Right atrium auricular region (tissue), 2 donors: Measurements from ENCODE around the gene ULK4. TPM values are rescaled to one million over a fixed set of nuclear protein-coding genes. Genes with fewer than 3 reads are reported as not detected.

Experiments
- DNase-seq: peaks from one replicate; pipeline ENCODE4 v3.0.0-alpha.2; 2019; ENCODE audit warnings: low spot score
- H3K27ac ChIP-seq, 2 donors: fragments of 200-600 bp; sonication (generic); 1 replicate in 1 of 2; 2 replicates in 1 of 2; pipeline ENCODE4 v1.5.1; 2016 to 2019
- H3K27me3 ChIP-seq, 2 donors: fragments of 200-600 bp; sonication (generic); one replicate each; pipeline versions ENCODE4 v1.5.1 to v1.6.0; 2017 to 2019
- H3K36me3 ChIP-seq: fragments of 200-600 bp; sonication (generic); one replicate; pipeline ENCODE4 v1.5.1; 2016
- H3K4me1 ChIP-seq, 2 donors: fragments of 200-600 bp; sonication (generic); one replicate each; pipeline versions ENCODE4 v1.5.1 to v1.6.0; 2017 to 2019
- H3K4me3 ChIP-seq, 2 donors: fragments of 200-600 bp; sonication (generic); 1 replicate in 1 of 2; 2 replicates in 1 of 2; pipeline ENCODE4 v1.5.1; 2017 to 2019; ENCODE audit warnings: mild to moderate bottlenecking in 1 of 2, moderate library complexity in 1 of 2
- H3K9me3 ChIP-seq, 2 donors: fragments of 200-600 bp; sonication (generic); one replicate each; pipeline ENCODE4 v1.5.1; 2019
- CTCF ChIP-seq, 2 donors: fragments of 200-600 bp; sonication (generic); IDR thresholded peaks; one replicate each; pipeline ENCODE4 v1.5.1; 2019; ENCODE audit warnings: antibody characterized with exemption in 2 of 2
- total RNA-seq, 2 donors: library from RNA; depleted of rRNA; stranded (reverse); fragments of >200 nt; gene quantifications; one replicate each; pipeline ENCODE4 v1.1.0, GENCODE V29; 2016

The ULK4 gene
- total RNA-seq, 2 donors from 2014 or later = 7.1 to 10.1 TPM

GRCh38 chr3:41213588-41213987 is 748.3 kb downstream of the ULK4 start:
- Histone ChIP-seq H3K4me3 (no peak overlapping the region), H3K36me3 (no peaks in the 10 kb centered on the region), H3K9me3 (no peaks in the 10 kb centered on the region), H3K27me3 (no peaks in the 10 kb centered on the region), H3K4me1 (peaks cover 0 to 73% of the 10 kb centered on the region in 2 donors), H3K27ac (no peak overlapping the region)
- TF ChIP-seq CTCF (IDR thresholded peaks at IDR 0.05) = no peak
- no peak for DNase-seq

GRCh38 chr3:41212088-41212487 is 749.8 kb downstream of the ULK4 start:
- H3K4me3 ChIP-seq = no peak overlapping the region
- H3K27ac ChIP-seq = no peak overlapping the region
- no peaks in the 10 kb centered on the region for H3K36me3 ChIP-seq
- no peaks in the 10 kb centered on the region for H3K27me3 ChIP-seq
- H3K4me1 ChIP-seq = peaks cover 0 to 75% of the 10 kb centered on the region in 2 donors
- no peak for DNase-seq
- TF ChIP-seq CTCF (IDR thresholded peaks at IDR 0.05) = no peak
- no peaks in the 10 kb centered on the region for H3K9me3 ChIP-seq

GRCh38 chr3:41210966-41211365 is 750.9 kb downstream of the ULK4 start:
- Histone ChIP-seq H3K27ac (no peak overlapping the region), H3K4me1 (peaks cover 0 to 75% of the 10 kb centered on the region in 2 donors), H3K9me3 (no peaks in the 10 kb centered on the region), H3K36me3 (no peaks in the 10 kb centered on the region), H3K4me3 (no peak overlapping the region), H3K27me3 (no peaks in the 10 kb centered on the region)
- no peak for DNase-seq
- TF ChIP-seq CTCF (IDR thresholded peaks at IDR 0.05) = no peak

GRCh38 chr3:41209646-41210045 is 752.3 kb downstream of the ULK4 start:
- H3K27me3 ChIP-seq = no peaks in the 10 kb centered on the region
- no peak for TF ChIP-seq CTCF (IDR thresholded peaks at IDR 0.05)
- H3K36me3 ChIP-seq = no peaks in the 10 kb centered on the region
- no peak overlapping the region for H3K4me3 ChIP-seq
- peaks cover 0 to 77% of the 10 kb centered on the region in 2 donors for H3K4me1 ChIP-seq
- no peaks in the 10 kb centered on the region for H3K9me3 ChIP-seq
- no peak overlapping the region for H3K27ac ChIP-seq
- no peak for DNase-seq

GRCh38 chr3:41208507-41209220 is 753.2 kb downstream of the ULK4 start:
- Histone ChIP-seq H3K27ac (no peak overlapping the region), H3K9me3 (no peaks in the 10 kb centered on the region), H3K4me1 (peaks cover 0 to 77% of the 10 kb centered on the region in 2 donors), H3K4me3 (no peak overlapping the region), H3K27me3 (no peaks in the 10 kb centered on the region), H3K36me3 (no peaks in the 10 kb centered on the region)
- no peak for DNase-seq
- TF ChIP-seq CTCF (IDR thresholded peaks at IDR 0.05) = no peak

- DNase-seq = no peak
Observed at GRCh38 chr3:41207355-41207754, 754.5 kb downstream of the ULK4 start.

More at GRCh38 chr3:41207355-41207754, 754.5 kb downstream of the ULK4 start:
- TF ChIP-seq CTCF (IDR thresholded peaks at IDR 0.05) = no peak
- H3K27me3 ChIP-seq = no peaks in the 10 kb centered on the region
- no peak overlapping the region for H3K4me3 ChIP-seq
- H3K9me3 ChIP-seq = no peaks in the 10 kb centered on the region
- H3K36me3 ChIP-seq = no peaks in the 10 kb centered on the region
- H3K4me1 ChIP-seq = peaks cover 0 to 77% of the 10 kb centered on the region in 2 donors
- no peak overlapping the region for H3K27ac ChIP-seq
